Kidney (tissue), 14 donors: ENCODE data around the gene JAZF1. TPM values are rescaled to one million over a fixed set of nuclear protein-coding genes. Genes with fewer than 3 reads are reported as not detected.

Experiments
- DNase-seq, 5 donors: peaks; one replicate each; pipeline ENCODE4 v3.0.0-alpha.2; 2013 to 2020
- FAIRE-seq: peaks from 2 replicates; lab custom pipeline; 2012; peaks lifted over from hg19 to GRCh38; lab: Jason Lieb, UNC
- H3K27ac ChIP-seq, 2 donors: one replicate each; pipeline ENCODE4 v1.7.0; 2013; ENCODE audit warnings: low read depth in 2 of 2, low read length in 2 of 2, inconsistent platforms in 1 of 2
- H3K27me3 ChIP-seq: one replicate; pipeline ENCODE4 v1.7.1; 2013; ENCODE audit warnings: low read length, inconsistent platforms; ENCODE audit not compliant: control insufficient read depth, insufficient read depth
- H3K36me3 ChIP-seq, 3 donors: one replicate each; pipeline versions ENCODE4 v1.7.0 to v1.7.1; 2013; ENCODE audit warnings: low read length in 3 of 3, control low read depth in 1 of 3, inconsistent platforms in 1 of 3; ENCODE audit not compliant: insufficient read depth in 3 of 3, control insufficient read depth in 2 of 3
- H3K4me1 ChIP-seq, 3 donors: one replicate each; pipeline versions ENCODE4 v1.7.0 to v1.7.1; 2013; ENCODE audit warnings: low read length in 3 of 3, inconsistent platforms in 1 of 3, low read depth in 1 of 3; ENCODE audit not compliant: control insufficient read depth in 2 of 3, insufficient read depth in 2 of 3
- H3K4me3 ChIP-seq, 3 donors: one replicate each; pipeline versions ENCODE4 v1.7.0 to v1.8.1; 2013; ENCODE audit warnings: low read length in 3 of 3, control low read depth in 1 of 3, inconsistent platforms in 1 of 3
- H3K9ac ChIP-seq, 3 donors: one replicate each; pipeline versions ENCODE4 v1.7.0 to v1.7.1; 2013; ENCODE audit warnings: low read length in 3 of 3, control low read depth in 1 of 3, inconsistent platforms in 1 of 3
- H3K9me3 ChIP-seq, 3 donors: one replicate each; pipeline versions ENCODE4 v1.7.0 to v1.7.1; 2013; ENCODE audit warnings: low read length in 3 of 3, control low read depth in 1 of 3, inconsistent platforms in 1 of 3; ENCODE audit not compliant: control insufficient read depth in 2 of 3, insufficient read depth in 1 of 3
- intact Hi-C: fragments of 100-400 bp; cut with DNase I; formaldehyde crosslinking; loops from one replicate; pipeline ENCODE4 v1.11.1; 2022
- polyA plus RNA-seq: library from polyadenylated mRNA; stranded (reverse); fragments of 350-450 nt; fragmentation: Illumina TruSeq; extraction: RNeasy Lipid Tissue Mini Kit (QIAGEN cat#74804); gene quantifications from one replicate; pipeline ENCODE4 v1.2.3, GENCODE V29; 2014; ENCODE audit warnings: low read depth, low replicate concordance; ENCODE audit not compliant: insufficient read depth
- total RNA-seq: library from RNA; stranded (reverse); fragmentation: NEBNext Ultra II Directional; extraction: Animal tissue kit (Norgen Biotek cat#: 25700); gene quantifications from one replicate; pipeline ENCODE4 v1.2.1, GENCODE V29; 2021
- TF ChIP-seq, protein P1 (sequence below): IDR thresholded peaks from 3 replicates; pipeline ENCODE4 v1.5.1; 2012; ENCODE audit warnings: mild to moderate bottlenecking, moderate library complexity, borderline replicate concordance; ENCODE audit not compliant: insufficient read depth; ENCODE audit errors: extremely low read depth
- donor health status: control.
- donor health status: control.
- donor health status: control.
- donor health status: control.
- donor health status: control.
- donor health status: DM: yes; HTN: yes; CAD: no.
- donor health status: Normal renal cell carcinoma (clear cell type).

Gene JAZF1
- total and polyA plus RNA-seq, 2 donors from 2014 or later, result 5.7 to 13.1 TPM

DNA sequence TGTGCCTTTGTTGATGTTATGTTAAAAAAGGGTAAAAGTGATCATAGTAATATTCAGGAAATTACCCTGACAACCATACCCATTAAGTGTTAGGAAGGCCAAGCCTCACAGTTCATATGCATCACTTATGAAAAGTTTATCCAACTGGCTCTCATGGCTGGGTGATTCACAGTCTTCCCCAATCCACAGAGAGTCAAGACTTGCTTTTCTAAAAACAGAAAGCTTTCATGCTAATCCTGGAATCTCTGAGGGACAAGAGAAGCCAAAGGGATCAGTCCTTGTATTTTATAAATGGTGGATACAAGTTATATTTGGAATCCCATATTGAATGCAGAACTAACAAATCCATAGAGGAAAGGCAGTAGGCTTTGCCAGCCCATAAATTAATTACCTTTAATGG, 218.3 kb downstream of the JAZF1 start:
- Histone ChIP-seq H3K9ac (no peak overlapping the region), H3K27me3 (no peaks in the 10 kb centered on the region), H3K36me3 (no peaks in the 10 kb centered on the region), H3K4me1 (no peaks in the 10 kb centered on the region), H3K27ac (no peak overlapping the region), H3K4me3 (no peak overlapping the region), H3K9me3 (no peaks in the 10 kb centered on the region)
- TF ChIP-seq, protein P1, sequence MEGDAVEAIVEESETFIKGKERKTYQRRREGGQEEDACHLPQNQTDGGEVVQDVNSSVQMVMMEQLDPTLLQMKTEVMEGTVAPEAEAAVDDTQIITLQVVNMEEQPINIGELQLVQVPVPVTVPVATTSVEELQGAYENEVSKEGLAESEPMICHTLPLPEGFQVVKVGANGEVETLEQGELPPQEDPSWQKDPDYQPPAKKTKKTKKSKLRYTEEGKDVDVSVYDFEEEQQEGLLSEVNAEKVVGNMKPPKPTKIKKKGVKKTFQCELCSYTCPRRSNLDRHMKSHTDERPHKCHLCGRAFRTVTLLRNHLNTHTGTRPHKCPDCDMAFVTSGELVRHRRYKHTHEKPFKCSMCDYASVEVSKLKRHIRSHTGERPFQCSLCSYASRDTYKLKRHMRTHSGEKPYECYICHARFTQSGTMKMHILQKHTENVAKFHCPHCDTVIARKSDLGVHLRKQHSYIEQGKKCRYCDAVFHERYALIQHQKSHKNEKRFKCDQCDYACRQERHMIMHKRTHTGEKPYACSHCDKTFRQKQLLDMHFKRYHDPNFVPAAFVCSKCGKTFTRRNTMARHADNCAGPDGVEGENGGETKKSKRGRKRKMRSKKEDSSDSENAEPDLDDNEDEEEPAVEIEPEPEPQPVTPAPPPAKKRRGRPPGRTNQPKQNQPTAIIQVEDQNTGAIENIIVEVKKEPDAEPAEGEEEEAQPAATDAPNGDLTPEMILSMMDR, result no peak
- DNase-seq (no peak), FAIRE-seq (no peak)
- intact Hi-C loops, result no loop called here

DNA sequence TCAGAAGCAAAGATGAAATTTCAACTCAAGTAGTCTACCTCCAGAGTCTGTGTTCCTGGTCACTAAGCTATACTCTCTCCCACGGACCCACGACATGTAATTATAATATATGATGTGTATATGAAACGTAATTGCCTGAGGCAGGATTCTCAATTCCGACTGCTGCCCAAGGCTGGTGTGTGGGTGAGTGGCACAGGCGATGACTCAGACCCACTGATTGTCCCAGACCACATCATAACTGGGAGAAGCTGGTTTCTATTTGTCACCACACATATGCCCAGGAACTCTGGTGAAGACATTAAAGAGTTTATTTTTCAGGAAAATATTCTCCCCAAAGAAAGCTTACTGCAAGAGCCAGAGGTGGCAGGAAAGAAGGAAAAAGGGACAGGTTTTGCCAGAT, 219.3 kb downstream of the JAZF1 start:
- Histone ChIP-seq H3K9ac (no peak overlapping the region), H3K4me1 (no peaks in the 10 kb centered on the region), H3K27me3 (no peaks in the 10 kb centered on the region), H3K27ac (no peak overlapping the region), H3K4me3 (no peak overlapping the region), H3K9me3 (no peaks in the 10 kb centered on the region), H3K36me3 (no peaks in the 10 kb centered on the region)
- DNase-seq (no peak), FAIRE-seq (no peak)
- intact Hi-C loops, result no loop called here
- TF ChIP-seq, protein P1, result no peak

DNA sequence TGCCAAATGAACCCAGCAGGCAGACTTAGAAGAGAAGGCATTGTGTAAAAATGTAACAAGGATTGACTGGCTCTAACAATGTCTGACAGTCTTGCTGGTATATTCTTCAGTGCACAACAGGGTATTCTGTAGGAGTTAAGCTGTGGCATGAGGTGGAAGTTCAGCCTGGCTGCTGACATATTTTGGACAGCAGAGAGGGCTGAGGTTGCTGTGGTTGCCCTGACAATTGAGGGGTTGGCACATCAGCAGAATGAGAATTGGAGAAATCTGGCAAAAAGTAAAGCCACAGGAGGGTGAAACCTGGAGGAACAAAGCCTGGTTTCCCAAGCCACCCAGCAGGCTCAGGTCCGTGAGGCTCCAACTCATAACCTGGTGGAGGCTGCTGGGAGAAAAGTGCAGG, 220.2 kb downstream of the JAZF1 start:
- Histone ChIP-seq H3K4me3 (no peak overlapping the region), H3K9ac (no peak overlapping the region), H3K4me1 (no peaks in the 10 kb centered on the region), H3K27me3 (no peaks in the 10 kb centered on the region), H3K9me3 (no peaks in the 10 kb centered on the region), H3K36me3 (no peaks in the 10 kb centered on the region), H3K27ac (no peak overlapping the region)
- TF ChIP-seq, protein P1, result no peak
- no peak for DNase-seq
- intact Hi-C loops, result no loop called here
- FAIRE-seq, result no peak

DNA sequence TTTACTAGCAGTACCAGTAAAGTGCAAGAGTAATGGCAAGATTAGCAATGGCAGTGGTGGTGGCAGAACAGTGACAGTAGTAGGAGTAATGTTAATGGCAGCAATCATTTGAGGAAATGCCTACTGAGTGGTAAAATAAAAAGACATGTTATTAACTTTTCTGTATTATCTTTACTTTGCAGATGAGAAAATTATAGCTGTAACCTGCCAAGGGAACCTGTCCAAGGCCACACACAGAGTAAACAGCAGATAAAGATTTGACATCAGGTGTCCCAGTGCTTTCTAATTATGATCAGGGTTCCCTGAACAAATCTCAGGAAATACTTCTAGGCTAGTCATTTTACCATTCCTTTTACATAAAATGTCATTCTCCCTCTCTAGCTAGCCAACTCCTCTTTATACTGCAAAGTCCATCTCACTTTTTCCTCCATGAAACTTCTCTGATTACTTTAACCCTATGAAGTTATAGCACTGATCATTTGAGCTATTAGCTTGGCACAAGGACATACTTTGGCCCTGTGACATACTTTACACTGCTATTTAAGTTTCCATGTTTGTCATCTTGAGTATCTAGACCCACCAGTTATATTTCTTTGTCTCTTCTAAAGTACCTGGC, 221.6 kb downstream of the JAZF1 start:
- H3K27me3 ChIP-seq, result no peaks in the 10 kb centered on the region
- DNase-seq (no peak), FAIRE-seq (no peak)
- TF ChIP-seq, protein P1, result no peak
- H3K9ac ChIP-seq, result no peak overlapping the region
- no peaks in the 10 kb centered on the region for H3K36me3 ChIP-seq
- H3K4me3 ChIP-seq, result no peak overlapping the region
- H3K9me3 ChIP-seq, result no peaks in the 10 kb centered on the region
- H3K27ac ChIP-seq, result no peak overlapping the region
- intact Hi-C loops, result no loop called here
- no peaks in the 10 kb centered on the region for H3K4me1 ChIP-seq
